ENCODE data around the gene AGAP1. TPM values are rescaled to one million over a fixed set of nuclear protein-coding genes. Genes with fewer than 3 reads are reported as not detected.

The AGAP1 gene
- total RNA-seq, 1 donor from 2014 or later = 39.0 TPM

DNA sequence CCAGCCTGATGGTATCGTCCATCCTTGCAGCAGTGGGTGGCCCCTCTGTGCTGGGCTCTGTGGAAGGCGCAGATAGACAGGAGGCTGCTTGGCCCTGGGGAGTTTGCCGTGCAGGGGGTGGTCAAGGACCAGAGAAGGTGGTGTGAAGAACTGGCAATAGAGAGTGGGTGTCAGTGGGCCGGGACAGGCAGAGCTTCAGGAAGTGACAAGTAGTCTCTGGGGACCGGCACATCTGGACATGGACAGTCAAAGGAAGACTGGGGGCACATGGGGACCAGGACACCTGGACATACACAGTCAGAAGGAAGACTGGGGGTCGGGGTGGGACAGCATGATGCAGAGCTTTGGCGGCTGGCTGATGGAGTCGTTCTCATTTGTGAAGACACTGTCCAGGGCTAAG, 335.9 kb downstream of the AGAP1 start:
- no peak for TF ChIP-seq CTCF (IDR thresholded peaks at IDR 0.05)
- Mint-ChIP-seq H3K27ac (ENCODE audit: unreplicated experiment) (no peak overlapping the region), H3K27me3 (ENCODE audit: low read depth) (no peaks in the 10 kb centered on the region), H3K4me1 (ENCODE audit: low read depth) (peaks cover 10% of the 10 kb centered on the region), H3K36me3 (ENCODE audit: low read depth) (peaks cover 14% of the 10 kb centered on the region), H3K4me3 (ENCODE audit: unreplicated experiment) (no peak overlapping the region), H3K9me3 (ENCODE audit: low read depth) (peaks cover 2% of the 10 kb centered on the region)
- DNase-seq (ENCODE audit: low spot score) = peak; percentile 79

- Mint-ChIP-seq H3K36me3 (ENCODE audit: low read depth) (peaks cover 12% of the 10 kb centered on the region), H3K4me1 (ENCODE audit: low read depth) (peaks cover 10% of the 10 kb centered on the region), H3K27ac (ENCODE audit: unreplicated experiment) (no peak overlapping the region), H3K27me3 (ENCODE audit: low read depth) (no peaks in the 10 kb centered on the region), H3K9me3 (ENCODE audit: low read depth) (peaks cover 2% of the 10 kb centered on the region), H3K4me3 (ENCODE audit: unreplicated experiment) (no peak overlapping the region)
- DNase-seq (ENCODE audit: low spot score) = no peak
- TF ChIP-seq CTCF (IDR thresholded peaks at IDR 0.05) = no peak
Measured at GRCh38 chr2:235831755-235832154, 337.9 kb downstream of the AGAP1 start.

DNA sequence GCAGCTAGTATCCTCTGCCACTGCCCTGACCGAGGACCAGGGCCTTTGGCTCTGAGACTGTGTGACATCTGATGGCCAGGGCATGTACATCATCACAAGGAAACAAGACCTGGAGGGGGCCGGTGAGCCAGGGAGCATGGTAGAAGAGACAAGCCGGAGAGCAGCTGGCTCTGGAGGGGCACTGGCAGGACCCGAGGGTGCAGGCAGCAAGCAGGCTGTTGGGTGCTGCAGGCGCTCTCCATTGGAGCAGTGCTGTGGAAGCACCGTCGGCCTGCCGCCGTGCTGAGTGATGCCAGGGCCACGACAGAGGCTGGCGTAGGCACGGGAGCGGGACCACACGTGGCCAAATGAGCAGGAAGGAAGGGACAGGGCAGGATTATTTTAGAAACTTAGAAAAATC, 339.1 kb downstream of the AGAP1 start:
- Mint-ChIP-seq H3K9me3 (ENCODE audit: low read depth) (peaks cover 2% of the 10 kb centered on the region), H3K4me3 (ENCODE audit: unreplicated experiment) (no peak overlapping the region), H3K4me1 (ENCODE audit: low read depth) (peaks cover 1% of the 10 kb centered on the region), H3K36me3 (ENCODE audit: low read depth) (peaks cover 12% of the 10 kb centered on the region), H3K27ac (ENCODE audit: unreplicated experiment) (no peak overlapping the region), H3K27me3 (ENCODE audit: low read depth) (no peaks in the 10 kb centered on the region)
- DNase-seq (ENCODE audit: low spot score) = peak; percentile 81
- no peak for TF ChIP-seq CTCF (IDR thresholded peaks at IDR 0.05)

GRCh38 chr2:235833971-235834620, 340.3 kb downstream of the AGAP1 start:
- Mint-ChIP-seq H3K4me1 (ENCODE audit: low read depth) (no peaks in the 10 kb centered on the region), H3K36me3 (ENCODE audit: low read depth) (peaks cover 13% of the 10 kb centered on the region), H3K27ac (ENCODE audit: unreplicated experiment) (no peak overlapping the region)

GRCh38 chr2:235834781-235835180, 340.9 kb downstream of the AGAP1 start:
- Mint-ChIP-seq H3K36me3 (ENCODE audit: low read depth) (peaks cover 14% of the 10 kb centered on the region), H3K4me3 (ENCODE audit: unreplicated experiment) (no peak overlapping the region), H3K4me1 (ENCODE audit: low read depth) (no peaks in the 10 kb centered on the region), H3K27ac (ENCODE audit: unreplicated experiment) (no peak overlapping the region), H3K27me3 (ENCODE audit: low read depth) (no peaks in the 10 kb centered on the region), H3K9me3 (ENCODE audit: low read depth) (peaks cover 2% of the 10 kb centered on the region)
- no peak for TF ChIP-seq CTCF (IDR thresholded peaks at IDR 0.05)
- DNase-seq (ENCODE audit: low spot score) = no peak

More at GRCh38 chr2:235833971-235834620, 340.3 kb downstream of the AGAP1 start:
- Mint-ChIP-seq H3K9me3 (ENCODE audit: low read depth) (peaks cover 2% of the 10 kb centered on the region), H3K4me3 (ENCODE audit: unreplicated experiment) (no peak overlapping the region), H3K27me3 (ENCODE audit: low read depth) (no peaks in the 10 kb centered on the region)
- no peak for DNase-seq (ENCODE audit: low spot score)
- no peak for TF ChIP-seq CTCF (IDR thresholded peaks at IDR 0.05)
